Activated CD4-positive, alpha-beta T cell treated with anti-CD3 and anti-CD28 coated beads, Interleukin-2, amount 50 U/mL, for 4 hours (primary cell): Measurements from ENCODE around the gene LIMS1.
"Not testable (repeated sequence)": the region's sequence is repeated elsewhere in the genome, so short reads cannot be mapped to it uniquely, and the experiment has no call there.

Experiments
- DNase-seq, 2 experiments: peaks; one replicate each; pipeline ENCODE4 v3.0.0-alpha.2; 2020

The LIMS1 gene

GRCh38 chr2:108670282-108670681 is 136.0 kb downstream of the LIMS1 start:
- DNase-seq, result not testable (repeated sequence)

DNA sequence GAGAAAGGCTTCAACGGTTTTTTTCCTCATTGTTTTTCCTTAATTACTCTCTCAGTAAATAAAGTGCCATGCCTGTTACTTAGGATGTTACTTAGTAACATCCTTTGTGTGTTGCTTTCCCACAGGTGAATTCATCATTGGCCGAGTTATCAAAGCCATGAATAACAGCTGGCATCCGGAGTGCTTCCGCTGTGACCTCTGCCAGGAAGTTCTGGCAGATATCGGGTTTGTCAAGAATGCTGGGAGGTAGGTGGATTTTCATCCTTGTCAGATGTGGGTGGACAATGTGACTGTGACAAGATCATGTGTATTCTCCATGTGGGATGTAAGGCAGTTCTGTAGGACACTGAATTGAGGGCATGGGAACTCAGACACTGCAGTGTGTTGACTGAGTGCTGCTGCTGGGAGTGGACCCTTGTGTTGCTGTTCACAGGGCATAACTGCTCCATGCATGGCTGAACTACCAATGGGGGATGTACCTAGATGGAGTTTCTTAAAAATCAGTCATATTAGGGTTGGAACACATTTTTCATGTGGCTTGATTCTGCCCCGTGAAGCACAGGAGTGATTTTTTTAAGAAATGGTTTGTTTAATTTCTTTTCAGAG is 138.0 kb downstream of the LIMS1 start:
- not testable (repeated sequence) for DNase-seq

DNA sequence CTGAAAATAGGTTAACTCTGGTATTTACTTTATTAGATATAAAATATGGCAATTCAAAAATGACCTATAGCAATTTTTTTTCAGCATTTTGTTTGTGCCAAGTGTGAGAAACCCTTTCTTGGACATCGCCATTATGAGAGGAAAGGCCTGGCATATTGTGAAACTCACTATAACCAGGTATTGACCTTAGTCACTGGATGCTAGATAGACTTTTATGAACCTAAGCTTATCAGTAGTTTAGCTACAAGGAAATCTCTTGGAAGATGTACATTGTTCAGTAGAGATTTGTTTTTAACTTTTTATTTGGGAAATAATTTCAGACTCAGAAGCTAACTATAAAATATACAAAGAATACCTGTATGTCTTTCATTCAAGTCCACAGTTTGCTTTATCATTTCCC is 142.3 kb downstream of the LIMS1 start:
- not testable (repeated sequence) for DNase-seq

- DNase-seq, result not testable (repeated sequence)
These were observed 143.0 kb downstream of the LIMS1 start for GRCh38 chr2:108677239-108677744.

DNA sequence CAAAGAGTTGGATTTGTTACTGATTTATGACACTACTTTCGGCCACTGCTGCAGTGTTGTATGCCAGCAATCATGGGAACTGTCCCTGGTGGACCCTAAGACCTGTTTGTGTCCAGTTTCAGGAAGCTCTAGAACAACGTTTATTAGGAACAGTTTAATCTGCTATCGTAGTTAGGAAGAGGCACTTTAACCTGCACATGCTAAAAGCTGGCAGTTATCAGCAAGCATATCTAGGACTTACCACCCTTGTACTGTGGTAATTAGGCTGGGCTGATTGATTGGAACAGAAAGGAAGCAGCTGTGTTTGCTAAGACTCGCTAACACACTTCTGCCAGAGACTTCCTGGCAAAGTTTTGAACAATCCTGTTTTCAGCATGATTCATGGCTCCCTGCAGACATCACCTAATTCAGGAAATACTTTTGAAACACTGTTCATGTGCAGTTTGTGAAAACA is 144.0 kb downstream of the LIMS1 start:
- not testable (repeated sequence) for DNase-seq

DNA sequence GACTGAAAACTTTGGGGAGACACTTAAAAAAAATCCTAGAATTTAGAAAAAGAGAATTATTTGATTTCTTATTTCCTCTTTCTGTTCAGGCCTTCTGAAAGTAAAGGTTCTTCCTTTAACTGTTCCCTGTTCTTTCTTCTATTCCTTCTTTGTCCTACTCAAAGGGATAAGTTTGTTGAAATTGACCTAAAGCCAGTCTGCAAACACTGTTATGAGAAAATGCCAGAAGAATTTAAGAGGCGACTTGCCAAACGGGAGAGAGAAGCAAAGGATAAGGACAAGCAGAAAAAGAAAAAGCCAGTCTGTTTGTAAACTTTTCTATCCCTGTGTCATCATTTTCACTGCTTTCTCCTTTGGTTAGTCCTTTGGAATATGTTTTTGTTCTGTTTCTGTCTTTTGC is 146.5 kb downstream of the LIMS1 start:
- DNase-seq, result not testable (repeated sequence)

DNA sequence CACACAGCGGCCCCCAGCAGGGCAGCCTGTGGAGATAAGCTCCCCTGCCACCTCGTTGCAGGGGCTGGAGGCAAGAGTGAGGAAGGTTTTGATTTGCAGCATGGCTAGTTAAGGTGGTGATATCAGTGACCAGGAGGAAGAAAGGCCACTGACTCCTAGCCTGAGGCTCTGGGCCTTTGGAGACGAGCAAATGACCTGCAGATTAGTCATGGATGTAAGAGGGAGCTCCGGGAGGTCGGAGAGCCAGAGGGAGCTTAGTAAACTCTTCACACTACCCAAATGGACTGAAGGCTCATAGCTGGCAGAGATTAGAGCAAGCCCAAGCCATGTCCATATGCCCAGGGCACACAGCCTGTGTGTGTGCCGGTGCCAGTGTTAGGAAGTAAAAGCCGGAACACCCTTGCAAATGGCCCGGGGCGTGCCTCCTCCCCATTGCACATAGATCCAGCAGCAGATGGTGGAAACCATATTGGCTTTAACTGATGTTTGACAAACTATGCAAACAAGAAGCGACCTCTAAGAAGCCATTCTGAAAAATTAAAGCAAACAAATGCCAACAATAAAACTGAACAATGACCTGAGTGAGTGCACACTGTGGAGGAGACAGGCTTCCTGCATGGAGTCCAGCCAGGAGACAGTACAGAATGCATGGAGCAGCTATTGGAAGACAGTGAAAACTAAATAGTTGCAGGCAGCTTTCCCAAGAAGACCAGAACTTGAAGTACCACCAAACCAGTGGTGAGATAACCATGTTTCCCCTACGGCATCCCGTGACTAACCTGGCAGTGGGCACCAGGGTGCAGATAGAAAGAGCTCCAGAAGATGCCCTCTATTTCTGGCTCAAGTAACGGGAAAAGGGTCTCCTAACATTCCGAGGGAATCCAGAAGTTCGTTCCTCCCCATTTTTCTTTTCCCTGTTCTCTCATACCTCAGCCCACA is 154.8 kb downstream of the LIMS1 start:
- not testable (repeated sequence) for DNase-seq

- not testable (repeated sequence) for DNase-seq
These were observed 155.7 kb downstream of the LIMS1 start for GRCh38 chr2:108690001-108690400.

DNA sequence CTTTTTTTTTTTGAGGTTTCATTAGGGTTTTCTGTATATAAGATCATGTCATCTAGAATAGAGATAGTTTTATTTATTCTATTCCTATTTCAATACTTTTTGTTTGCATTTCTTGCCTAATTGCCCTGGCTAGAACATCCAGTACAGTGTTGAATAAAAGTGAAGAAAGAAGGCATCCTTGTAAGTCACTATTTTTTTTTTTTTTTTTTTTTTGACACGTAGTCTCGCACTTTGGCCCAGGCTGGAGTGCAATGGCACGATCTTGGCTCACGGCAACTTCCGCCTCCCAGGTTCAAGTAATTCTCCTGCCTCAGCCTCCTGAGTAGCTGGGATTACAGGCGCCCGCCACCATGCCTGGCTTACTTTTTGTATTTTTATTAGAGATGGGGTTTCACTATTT is 157.2 kb downstream of the LIMS1 start:
- DNase-seq, result no peak

- DNase-seq, result no peak
These were observed 166.9 kb downstream of the LIMS1 start for GRCh38 chr2:108701208-108701607.

GRCh38 chr2:108701806-108702205 is 167.5 kb downstream of the LIMS1 start:
- DNase-seq, result no peak

DNA sequence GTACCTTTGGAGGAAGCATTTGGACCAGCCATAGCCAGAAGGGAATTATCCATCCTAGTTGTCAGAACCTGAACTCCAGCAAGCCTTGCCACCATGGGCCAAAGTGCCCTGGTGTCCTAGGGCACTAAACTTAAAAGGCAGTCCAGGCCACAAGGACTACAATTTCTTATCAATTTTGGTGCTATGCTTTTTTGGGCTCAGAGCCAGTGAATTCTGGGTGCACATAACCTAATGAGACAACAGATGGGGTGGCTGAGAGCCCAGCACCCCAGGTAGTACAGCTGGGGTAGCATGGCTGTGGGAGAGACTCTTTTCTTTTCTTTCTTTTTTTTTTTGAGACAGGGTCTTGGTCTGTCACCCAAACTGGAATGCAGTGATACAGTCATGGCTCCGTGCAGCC is 170.6 kb downstream of the LIMS1 start:
- no peak for DNase-seq

GRCh38 chr2:108707300-108707699 is 173.0 kb downstream of the LIMS1 start:
- no peak for DNase-seq

- not testable (repeated sequence) for DNase-seq
These were observed 182.7 kb downstream of the LIMS1 start for GRCh38 chr2:108716971-108717370.

GRCh38 chr2:108719149-108720044 is 185.1 kb downstream of the LIMS1 start, which contains the start of gene RANBP2:
TSS of gene RANBP2 (plus strand) at chr2:108719482. CDS start at chr2:108719607, 125 bp downstream.
- peak; percentile 88 to 91 for DNase-seq

GRCh38 chr2:108726048-108726447 is 191.8 kb downstream of the LIMS1 start:
- not testable (repeated sequence) for DNase-seq

DNA sequence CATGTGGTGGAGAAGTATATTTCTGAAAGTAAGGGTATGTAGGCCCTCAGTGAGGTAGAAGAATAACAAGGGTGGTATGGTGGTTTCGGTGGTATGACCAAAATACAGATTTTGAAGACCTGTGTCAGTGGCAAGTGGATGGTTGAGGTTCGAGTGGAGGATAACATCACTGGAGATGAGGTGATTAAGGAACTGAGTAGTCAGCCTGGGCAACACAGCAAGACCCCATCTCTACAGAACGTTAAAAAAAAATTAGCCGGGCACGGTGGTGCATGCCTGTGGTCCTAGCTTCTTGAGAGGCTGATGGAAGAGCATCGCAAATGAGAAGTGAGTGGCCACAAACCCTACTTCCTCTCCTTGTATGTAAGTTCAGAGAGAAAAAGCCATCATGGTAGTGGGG is 200.4 kb downstream of the LIMS1 start:
- DNase-seq, result not testable (repeated sequence)
